Measurements from ENCODE around the gene KIRREL3.

Gene KIRREL3

DNA sequence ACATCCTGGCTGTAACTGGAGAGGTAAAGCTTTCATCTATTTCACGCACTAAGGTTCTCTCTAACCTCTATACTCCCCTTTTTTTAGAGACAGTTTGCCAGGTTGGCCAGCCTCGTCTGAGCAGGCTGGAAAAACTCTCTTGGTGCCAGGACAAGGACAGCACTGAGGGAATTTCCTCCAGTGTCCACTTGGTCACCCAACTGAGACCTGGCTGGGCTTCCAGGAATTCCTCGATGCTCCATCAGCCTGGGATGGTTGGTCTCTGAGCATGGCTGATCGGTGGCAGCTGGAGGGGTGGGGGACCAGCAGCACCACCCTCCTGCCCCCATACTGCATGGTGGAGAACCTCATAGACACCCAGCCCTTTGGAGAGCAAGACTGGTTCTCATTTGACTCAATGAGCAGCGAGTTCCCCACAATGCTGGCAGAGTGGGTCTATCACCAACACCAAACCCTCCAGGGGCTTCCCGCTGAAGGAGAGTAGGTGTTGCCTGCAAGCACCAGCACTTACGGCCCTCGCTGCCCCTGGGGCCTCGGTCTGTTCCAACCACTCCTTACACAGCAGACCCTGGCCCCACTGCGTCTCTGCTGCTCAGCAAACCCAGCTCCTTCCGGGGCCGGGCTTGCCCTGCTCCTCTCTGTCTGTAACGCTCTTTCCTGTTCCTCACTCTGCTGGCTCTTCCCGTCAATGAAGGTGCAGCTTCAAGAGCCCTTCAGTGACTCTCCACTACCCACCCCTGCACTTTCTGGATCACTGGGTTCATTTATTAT lies 522.9 kb downstream of the KIRREL3 start:
- Histone ChIP-seq H3K36me3 (ENCODE audit: control insufficient read depth in 1 of 2, insufficient read depth in 2 of 2, low read length in 2 of 2) (no peaks in the 10 kb centered on the region), H3K9ac (ENCODE audit: low read depth in 1 of 2, low read length in 2 of 2) (no peak overlapping the region), H3K27ac (ENCODE audit: low read depth, low read length) (no peak overlapping the region), H3K4me3 (ENCODE audit: low read depth in 1 of 2, low read length in 2 of 2) (no peak overlapping the region), H3K4me1 (ENCODE audit: control insufficient read depth in 1 of 2, insufficient read depth in 2 of 2, low read length in 2 of 2) (peaks cover 5 to 6% of the 10 kb centered on the region in 2 donors), H3K27me3 (ENCODE audit: control insufficient read depth in 1 of 2, insufficient read depth in 2 of 2, low read length in 2 of 2) (no peaks in the 10 kb centered on the region), H3K9me3 (ENCODE audit: control insufficient read depth in 1 of 2, low read length in 2 of 2) (no peaks in the 10 kb centered on the region)

- no peaks in the 10 kb centered on the region for H3K27me3 ChIP-seq (ENCODE audit: control insufficient read depth in 1 of 2, insufficient read depth in 2 of 2, low read length in 2 of 2)
- H3K9me3 ChIP-seq (ENCODE audit: control insufficient read depth in 1 of 2, low read length in 2 of 2), result no peaks in the 10 kb centered on the region
- H3K4me3 ChIP-seq (ENCODE audit: low read depth in 1 of 2, low read length in 2 of 2), result no peak overlapping the region
- no peak overlapping the region for H3K9ac ChIP-seq (ENCODE audit: low read depth in 1 of 2, low read length in 2 of 2)
- no peak overlapping the region for H3K27ac ChIP-seq (ENCODE audit: low read depth, low read length)
- H3K4me1 ChIP-seq (ENCODE audit: control insufficient read depth in 1 of 2, insufficient read depth in 2 of 2, low read length in 2 of 2), result peaks cover 5 to 6% of the 10 kb centered on the region in 2 donors
- H3K36me3 ChIP-seq (ENCODE audit: control insufficient read depth in 1 of 2, insufficient read depth in 2 of 2, low read length in 2 of 2), result no peaks in the 10 kb centered on the region
Measured at GRCh38 chr11:126476977-126477376, 523.6 kb downstream of the KIRREL3 start.

DNA sequence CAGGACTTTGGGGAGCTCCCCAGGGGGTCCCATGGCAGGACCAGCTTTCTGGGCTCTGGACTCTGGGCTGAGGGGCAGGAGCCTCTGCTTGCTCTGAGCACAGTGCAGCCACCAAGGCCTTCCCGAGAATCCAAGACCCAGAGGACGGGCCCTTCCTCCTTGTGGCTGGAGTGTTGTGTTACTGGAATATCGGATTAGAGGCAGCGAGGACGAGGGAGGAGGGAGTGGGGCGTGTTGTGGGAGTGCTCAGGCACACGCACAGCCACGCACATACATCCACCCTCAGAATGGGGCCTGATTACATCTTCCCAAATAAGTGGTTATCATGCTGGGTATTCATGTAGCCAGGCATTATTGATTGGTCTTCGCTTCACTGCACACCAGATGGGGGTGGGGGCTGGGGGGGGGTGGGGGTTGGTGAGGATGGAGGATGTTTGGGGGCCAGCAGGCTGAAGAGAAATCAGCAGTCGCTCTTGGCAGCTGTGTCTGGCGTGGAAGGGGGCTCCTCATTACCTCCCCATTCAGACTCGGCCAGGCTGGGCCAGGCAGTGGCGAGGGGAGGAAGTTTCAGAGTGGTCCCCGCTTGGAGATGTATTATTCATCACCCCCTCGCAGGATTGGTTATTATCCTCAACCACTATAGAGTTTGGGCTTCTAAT lies 524.2 kb downstream of the KIRREL3 start:
- Histone ChIP-seq H3K36me3 (ENCODE audit: control insufficient read depth in 1 of 2, insufficient read depth in 2 of 2, low read length in 2 of 2) (no peaks in the 10 kb centered on the region), H3K9ac (ENCODE audit: low read depth in 1 of 2, low read length in 2 of 2) (no peak overlapping the region), H3K9me3 (ENCODE audit: control insufficient read depth in 1 of 2, low read length in 2 of 2) (no peaks in the 10 kb centered on the region), H3K27ac (ENCODE audit: low read depth, low read length) (no peak overlapping the region), H3K4me3 (ENCODE audit: low read depth in 1 of 2, low read length in 2 of 2) (no peak overlapping the region), H3K4me1 (ENCODE audit: control insufficient read depth in 1 of 2, insufficient read depth in 2 of 2, low read length in 2 of 2) (peaks cover 5 to 6% of the 10 kb centered on the region in 2 donors), H3K27me3 (ENCODE audit: control insufficient read depth in 1 of 2, insufficient read depth in 2 of 2, low read length in 2 of 2) (no peaks in the 10 kb centered on the region)

DNA sequence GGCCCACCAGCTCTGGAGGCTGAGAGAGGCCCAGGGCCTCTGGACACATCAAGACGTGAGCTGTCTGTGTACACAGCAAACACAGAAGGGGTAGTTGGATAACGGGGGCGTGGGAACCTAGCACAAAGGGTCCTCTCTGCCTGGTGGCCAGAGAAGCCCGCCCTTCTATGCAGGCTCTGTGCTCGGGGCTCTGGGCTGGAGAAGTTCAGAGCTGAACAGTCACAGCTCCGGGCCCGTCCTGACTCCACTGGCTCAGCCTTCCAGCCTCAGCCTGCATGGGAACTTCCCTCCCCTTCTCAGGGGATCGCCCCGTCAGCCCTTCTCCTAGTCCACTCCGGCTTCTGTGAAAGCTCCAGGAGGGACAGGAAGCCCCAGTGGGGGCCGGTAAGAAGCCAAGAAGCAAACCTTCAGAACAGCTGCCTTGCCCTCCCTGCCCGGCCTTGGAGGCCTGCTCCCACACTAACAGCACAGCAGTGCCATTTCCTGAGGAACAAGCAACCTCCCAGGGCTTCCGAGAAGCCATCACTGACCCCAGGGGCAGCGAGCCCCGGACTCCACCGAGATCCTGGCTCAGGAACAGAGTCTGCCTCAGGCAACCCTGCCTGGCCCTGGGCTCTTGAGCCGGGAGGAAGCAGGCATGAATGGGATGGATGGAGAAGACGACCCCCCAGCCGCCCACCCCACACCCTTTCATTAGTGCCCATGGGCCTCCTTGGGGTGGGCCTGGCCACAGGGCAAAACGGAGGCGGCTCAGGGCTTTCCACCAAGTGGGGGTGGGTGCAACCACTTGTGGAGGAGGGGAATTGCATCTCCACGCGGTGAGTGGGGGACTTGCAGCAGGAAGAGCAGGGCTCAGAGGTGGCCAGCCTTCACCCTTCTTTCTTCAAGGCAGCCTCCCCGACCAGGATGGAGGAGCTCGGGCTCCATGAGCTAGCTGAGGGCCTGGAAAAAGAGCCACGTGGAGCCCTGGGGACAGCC lies 525.3 kb downstream of the KIRREL3 start:
- no peaks in the 10 kb centered on the region for H3K27me3 ChIP-seq (ENCODE audit: control insufficient read depth in 1 of 2, insufficient read depth in 2 of 2, low read length in 2 of 2)
- H3K9ac ChIP-seq (ENCODE audit: low read depth in 1 of 2, low read length in 2 of 2), result no peak overlapping the region
- H3K9me3 ChIP-seq (ENCODE audit: control insufficient read depth in 1 of 2, low read length in 2 of 2), result no peaks in the 10 kb centered on the region
- no peaks in the 10 kb centered on the region for H3K36me3 ChIP-seq (ENCODE audit: control insufficient read depth in 1 of 2, insufficient read depth in 2 of 2, low read length in 2 of 2)
- peaks cover under 1 to 2% of the 10 kb centered on the region in 2 donors for H3K4me1 ChIP-seq (ENCODE audit: control insufficient read depth in 1 of 2, insufficient read depth in 2 of 2, low read length in 2 of 2)
- H3K4me3 ChIP-seq (ENCODE audit: low read depth in 1 of 2, low read length in 2 of 2), result no peak overlapping the region
- H3K27ac ChIP-seq (ENCODE audit: low read depth, low read length), result no peak overlapping the region

GRCh38 chr11:126474220-126474619 lies 526.4 kb downstream of the KIRREL3 start:
- Histone ChIP-seq H3K9me3 (ENCODE audit: control insufficient read depth in 1 of 2, low read length in 2 of 2) (no peaks in the 10 kb centered on the region), H3K9ac (ENCODE audit: low read depth in 1 of 2, low read length in 2 of 2) (no peak overlapping the region), H3K4me3 (ENCODE audit: low read depth in 1 of 2, low read length in 2 of 2) (no peak overlapping the region), H3K36me3 (ENCODE audit: control insufficient read depth in 1 of 2, insufficient read depth in 2 of 2, low read length in 2 of 2) (no peaks in the 10 kb centered on the region), H3K27ac (ENCODE audit: low read depth, low read length) (no peak overlapping the region), H3K4me1 (ENCODE audit: control insufficient read depth in 1 of 2, insufficient read depth in 2 of 2, low read length in 2 of 2) (no peaks in the 10 kb centered on the region), H3K27me3 (ENCODE audit: control insufficient read depth in 1 of 2, insufficient read depth in 2 of 2, low read length in 2 of 2) (no peaks in the 10 kb centered on the region)

GRCh38 chr11:126473269-126473668 lies 527.3 kb downstream of the KIRREL3 start:
- Histone ChIP-seq H3K27me3 (ENCODE audit: control insufficient read depth in 1 of 2, insufficient read depth in 2 of 2, low read length in 2 of 2) (no peaks in the 10 kb centered on the region), H3K27ac (ENCODE audit: low read depth, low read length) (no peak overlapping the region), H3K9me3 (ENCODE audit: control insufficient read depth in 1 of 2, low read length in 2 of 2) (no peaks in the 10 kb centered on the region)

DNA sequence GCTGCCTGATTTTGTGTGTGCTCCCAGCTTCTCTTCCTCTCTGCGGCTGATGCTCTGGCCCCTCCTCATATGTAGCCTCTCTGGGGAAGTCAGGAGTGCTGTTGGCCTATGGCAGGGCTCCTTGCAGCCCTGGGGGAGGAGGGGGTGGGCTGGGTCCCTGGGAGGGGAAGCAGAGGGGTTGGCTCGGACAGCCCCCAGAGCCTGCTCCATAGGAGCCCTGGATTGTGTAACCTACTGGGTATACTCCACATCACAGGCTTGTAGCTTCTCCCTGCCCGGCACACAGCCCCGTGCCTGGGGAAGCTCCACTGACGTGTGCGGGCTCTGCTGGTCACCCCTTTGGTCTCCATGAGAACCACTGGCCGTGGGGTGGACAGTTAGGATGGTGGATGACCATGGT lies 531.3 kb downstream of the KIRREL3 start:
- Histone ChIP-seq H3K4me1 (ENCODE audit: control insufficient read depth in 1 of 2, insufficient read depth in 2 of 2, low read length in 2 of 2) (peaks cover 0 to 23% of the 10 kb centered on the region in 2 donors), H3K4me3 (ENCODE audit: low read depth in 1 of 2, low read length in 2 of 2) (no peak overlapping the region), H3K9ac (ENCODE audit: low read depth in 1 of 2, low read length in 2 of 2) (no peak overlapping the region), H3K9me3 (ENCODE audit: control insufficient read depth in 1 of 2, low read length in 2 of 2) (peaks cover 0 to 4% of the 10 kb centered on the region in 2 donors), H3K27ac (ENCODE audit: low read depth, low read length) (no peak overlapping the region), H3K36me3 (ENCODE audit: control insufficient read depth in 1 of 2, insufficient read depth in 2 of 2, low read length in 2 of 2) (no peaks in the 10 kb centered on the region), H3K27me3 (ENCODE audit: control insufficient read depth in 1 of 2, insufficient read depth in 2 of 2, low read length in 2 of 2) (no peaks in the 10 kb centered on the region)

More at GRCh38 chr11:126473269-126473668, 527.3 kb downstream of the KIRREL3 start:
- Histone ChIP-seq H3K4me1 (ENCODE audit: control insufficient read depth in 1 of 2, insufficient read depth in 2 of 2, low read length in 2 of 2) (no peaks in the 10 kb centered on the region), H3K9ac (ENCODE audit: low read depth in 1 of 2, low read length in 2 of 2) (no peak overlapping the region), H3K4me3 (ENCODE audit: low read depth in 1 of 2, low read length in 2 of 2) (no peak overlapping the region), H3K36me3 (ENCODE audit: control insufficient read depth in 1 of 2, insufficient read depth in 2 of 2, low read length in 2 of 2) (no peaks in the 10 kb centered on the region)

GRCh38 chr11:126468102-126468521 lies 532.5 kb downstream of the KIRREL3 start:
- H3K9ac ChIP-seq (ENCODE audit: low read depth in 1 of 2, low read length in 2 of 2), result no peak overlapping the region
- no peak overlapping the region for H3K4me3 ChIP-seq (ENCODE audit: low read depth in 1 of 2, low read length in 2 of 2)
- peaks cover 0 to 4% of the 10 kb centered on the region in 2 donors for H3K9me3 ChIP-seq (ENCODE audit: control insufficient read depth in 1 of 2, low read length in 2 of 2)
- peaks cover 0 to 23% of the 10 kb centered on the region in 2 donors for H3K4me1 ChIP-seq (ENCODE audit: control insufficient read depth in 1 of 2, insufficient read depth in 2 of 2, low read length in 2 of 2)
- H3K27me3 ChIP-seq (ENCODE audit: control insufficient read depth in 1 of 2, insufficient read depth in 2 of 2, low read length in 2 of 2), result peaks cover 0 to under 1% of the 10 kb centered on the region in 2 donors
- H3K36me3 ChIP-seq (ENCODE audit: control insufficient read depth in 1 of 2, insufficient read depth in 2 of 2, low read length in 2 of 2), result no peaks in the 10 kb centered on the region
- no peak overlapping the region for H3K27ac ChIP-seq (ENCODE audit: low read depth, low read length)

GRCh38 chr11:126467471-126467870 lies 533.1 kb downstream of the KIRREL3 start:
- Histone ChIP-seq H3K36me3 (ENCODE audit: control insufficient read depth in 1 of 2, insufficient read depth in 2 of 2, low read length in 2 of 2) (no peaks in the 10 kb centered on the region), H3K27ac (ENCODE audit: low read depth, low read length) (no peak overlapping the region), H3K4me1 (ENCODE audit: control insufficient read depth in 1 of 2, insufficient read depth in 2 of 2, low read length in 2 of 2) (peaks cover 0 to 23% of the 10 kb centered on the region in 2 donors), H3K9me3 (ENCODE audit: control insufficient read depth in 1 of 2, low read length in 2 of 2) (peaks cover 0 to 4% of the 10 kb centered on the region in 2 donors), H3K9ac (ENCODE audit: low read depth in 1 of 2, low read length in 2 of 2) (no peak overlapping the region), H3K4me3 (ENCODE audit: low read depth in 1 of 2, low read length in 2 of 2) (no peak overlapping the region), H3K27me3 (ENCODE audit: control insufficient read depth in 1 of 2, insufficient read depth in 2 of 2, low read length in 2 of 2) (peaks cover 0 to 4% of the 10 kb centered on the region in 2 donors)
